Measurements from ENCODE around the gene SLC29A2. TPM values are rescaled to one million over a fixed set of nuclear protein-coding genes. Genes with fewer than 3 reads are reported as not detected.

The SLC29A2 gene
- total RNA-seq, 1 donor: under 0.01 TPM

DNA sequence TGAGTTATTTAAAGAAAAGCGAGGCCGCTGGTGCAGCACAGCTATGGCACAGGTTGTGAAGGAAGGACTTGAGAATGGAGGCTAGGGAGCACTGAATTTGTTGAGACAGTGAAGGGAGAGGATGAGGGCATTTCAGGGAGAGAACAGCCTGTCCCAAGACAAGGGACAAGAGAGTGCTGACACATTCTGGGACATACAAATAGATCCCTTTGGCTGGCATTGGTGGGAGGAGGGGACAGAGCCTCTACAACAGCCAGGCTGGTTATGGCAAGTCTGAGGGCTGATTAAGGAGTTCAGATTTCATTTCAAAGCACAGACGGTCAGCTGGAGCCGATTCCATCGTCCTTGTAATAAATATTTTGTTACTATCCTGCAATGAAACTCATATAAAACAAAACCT, 1.7 kb upstream of the SLC29A2 start:
- H4K20me1 ChIP-seq (ENCODE audit: insufficient read depth, low read length): no peaks in the 10 kb centered on the region
- TF ChIP-seq, protein P1, sequence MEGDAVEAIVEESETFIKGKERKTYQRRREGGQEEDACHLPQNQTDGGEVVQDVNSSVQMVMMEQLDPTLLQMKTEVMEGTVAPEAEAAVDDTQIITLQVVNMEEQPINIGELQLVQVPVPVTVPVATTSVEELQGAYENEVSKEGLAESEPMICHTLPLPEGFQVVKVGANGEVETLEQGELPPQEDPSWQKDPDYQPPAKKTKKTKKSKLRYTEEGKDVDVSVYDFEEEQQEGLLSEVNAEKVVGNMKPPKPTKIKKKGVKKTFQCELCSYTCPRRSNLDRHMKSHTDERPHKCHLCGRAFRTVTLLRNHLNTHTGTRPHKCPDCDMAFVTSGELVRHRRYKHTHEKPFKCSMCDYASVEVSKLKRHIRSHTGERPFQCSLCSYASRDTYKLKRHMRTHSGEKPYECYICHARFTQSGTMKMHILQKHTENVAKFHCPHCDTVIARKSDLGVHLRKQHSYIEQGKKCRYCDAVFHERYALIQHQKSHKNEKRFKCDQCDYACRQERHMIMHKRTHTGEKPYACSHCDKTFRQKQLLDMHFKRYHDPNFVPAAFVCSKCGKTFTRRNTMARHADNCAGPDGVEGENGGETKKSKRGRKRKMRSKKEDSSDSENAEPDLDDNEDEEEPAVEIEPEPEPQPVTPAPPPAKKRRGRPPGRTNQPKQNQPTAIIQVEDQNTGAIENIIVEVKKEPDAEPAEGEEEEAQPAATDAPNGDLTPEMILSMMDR (IDR thresholded peaks at IDR 0.05; ENCODE audit: extremely low read depth, low read depth, low read length): no peak
- H3K4me3 ChIP-seq (ENCODE audit: insufficient read depth, low read length): no peak overlapping the region
- H3K27me3 ChIP-seq (ENCODE audit: insufficient read depth, low read length): peaks cover 34% of the 10 kb centered on the region
- DNase-seq (ENCODE audit: insufficient read length, low spot score, missing footprints): no peak
- no peaks in the 10 kb centered on the region for H3K36me3 ChIP-seq (ENCODE audit: insufficient read depth, low read length)
- no peak overlapping the region for H3K27ac ChIP-seq (ENCODE audit: low read depth, low read length)
- no peak overlapping the region for H3K4me2 ChIP-seq (ENCODE audit: insufficient read depth, low read length)
- H3K79me2 ChIP-seq (ENCODE audit: insufficient read depth, low read length): no peaks in the 10 kb centered on the region
- H2AFZ ChIP-seq (ENCODE audit: low read length): no peak overlapping the region
- no peaks in the 10 kb centered on the region for H3K9me3 ChIP-seq (ENCODE audit: low read depth, low read length)
- H3K4me1 ChIP-seq (ENCODE audit: insufficient read depth, low read length): peaks cover 26% of the 10 kb centered on the region

DNA sequence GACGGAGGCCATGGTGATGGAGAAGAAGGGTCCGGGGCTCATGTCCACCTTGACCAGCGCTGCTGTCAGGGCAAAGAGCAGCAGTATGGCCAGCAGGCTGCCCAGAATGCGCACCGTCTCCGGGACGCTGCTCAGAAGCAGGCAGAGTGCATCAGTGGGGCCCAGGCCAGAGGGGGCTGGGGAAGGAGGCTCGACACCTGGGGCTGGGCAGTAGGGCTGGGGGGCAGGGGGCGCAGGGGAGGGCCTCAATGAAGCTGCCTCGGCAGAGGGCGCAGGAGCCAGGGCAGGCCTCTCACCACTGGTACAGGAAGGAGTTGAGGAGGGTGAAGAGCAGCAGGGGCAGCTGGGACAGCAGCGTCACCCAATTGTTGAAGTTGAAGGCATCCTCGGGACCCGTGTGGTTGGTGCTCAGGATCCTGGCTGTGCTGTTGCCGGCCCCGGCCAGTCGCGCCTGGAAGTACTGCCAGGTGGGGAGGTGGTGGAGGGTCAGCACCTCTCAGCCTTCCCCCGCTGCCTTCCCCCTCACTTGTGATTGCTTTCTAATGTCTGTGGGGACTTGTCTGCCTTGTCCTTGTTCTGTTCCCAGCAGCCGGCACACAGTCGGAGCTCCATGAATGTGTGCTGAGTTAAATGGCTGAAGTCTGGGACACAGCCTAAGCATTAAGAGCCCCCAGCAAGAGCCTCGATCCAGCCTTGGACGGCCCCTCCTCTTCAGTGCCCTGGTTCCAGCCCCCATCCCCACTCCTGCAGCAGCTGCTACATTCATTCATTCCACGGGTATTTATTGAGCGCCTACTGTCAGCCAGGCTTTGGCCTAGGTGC, 2.3 kb downstream of the SLC29A2 start:
- Histone ChIP-seq H4K20me1 (ENCODE audit: insufficient read depth, low read length) (no peaks in the 10 kb centered on the region), H3K79me2 (ENCODE audit: insufficient read depth, low read length) (no peaks in the 10 kb centered on the region), H3K4me3 (ENCODE audit: insufficient read depth, low read length) (no peak overlapping the region), H3K4me2 (ENCODE audit: insufficient read depth, low read length) (no peak overlapping the region), H3K9me3 (ENCODE audit: low read depth, low read length) (no peaks in the 10 kb centered on the region), H3K27ac (ENCODE audit: low read depth, low read length) (no peak overlapping the region), H3K27me3 (ENCODE audit: insufficient read depth, low read length) (peaks cover 33% of the 10 kb centered on the region), H2AFZ (ENCODE audit: low read length) (no peak overlapping the region), H3K4me1 (ENCODE audit: insufficient read depth, low read length) (peaks cover 26% of the 10 kb centered on the region), H3K36me3 (ENCODE audit: insufficient read depth, low read length) (no peaks in the 10 kb centered on the region)
- peak; percentile 70 for DNase-seq (ENCODE audit: insufficient read length, low spot score, missing footprints)
- TF ChIP-seq, protein P1 (IDR thresholded peaks at IDR 0.05; ENCODE audit: extremely low read depth, low read depth, low read length): no peak

DNA sequence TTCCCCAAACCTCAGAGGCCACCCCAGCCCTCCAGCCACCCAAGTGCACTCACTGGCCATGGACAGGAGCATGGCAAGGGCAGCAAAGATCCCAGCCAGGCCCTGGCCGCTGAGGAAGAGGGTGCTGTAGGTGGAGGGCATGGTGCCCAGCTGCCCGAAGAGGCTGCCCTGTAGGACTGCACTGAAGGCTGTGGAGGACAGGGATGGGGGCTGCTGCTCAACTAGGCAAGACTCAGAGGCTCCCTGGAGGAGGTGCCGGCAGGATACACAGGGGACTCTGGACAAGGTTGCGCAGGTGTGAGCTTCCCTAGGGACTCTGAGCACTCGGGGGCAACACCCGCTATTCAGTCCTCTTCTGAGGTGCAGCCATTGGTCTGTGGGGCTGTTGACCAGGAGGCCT, 3.1 kb downstream of the SLC29A2 start:
- Histone ChIP-seq H3K4me3 (ENCODE audit: insufficient read depth, low read length) (no peak overlapping the region), H4K20me1 (ENCODE audit: insufficient read depth, low read length) (no peaks in the 10 kb centered on the region), H3K36me3 (ENCODE audit: insufficient read depth, low read length) (no peaks in the 10 kb centered on the region), H2AFZ (ENCODE audit: low read length) (no peak overlapping the region), H3K27me3 (ENCODE audit: insufficient read depth, low read length) (peaks cover 25% of the 10 kb centered on the region), H3K4me2 (ENCODE audit: insufficient read depth, low read length) (no peak overlapping the region), H3K79me2 (ENCODE audit: insufficient read depth, low read length) (no peaks in the 10 kb centered on the region), H3K27ac (ENCODE audit: low read depth, low read length) (no peak overlapping the region), H3K9me3 (ENCODE audit: low read depth, low read length) (no peaks in the 10 kb centered on the region), H3K4me1 (ENCODE audit: insufficient read depth, low read length) (peaks cover 26% of the 10 kb centered on the region)
- no peak for DNase-seq (ENCODE audit: insufficient read length, low spot score, missing footprints)
- TF ChIP-seq, protein P1 (IDR thresholded peaks at IDR 0.05; ENCODE audit: extremely low read depth, low read depth, low read length): no peak

DNA sequence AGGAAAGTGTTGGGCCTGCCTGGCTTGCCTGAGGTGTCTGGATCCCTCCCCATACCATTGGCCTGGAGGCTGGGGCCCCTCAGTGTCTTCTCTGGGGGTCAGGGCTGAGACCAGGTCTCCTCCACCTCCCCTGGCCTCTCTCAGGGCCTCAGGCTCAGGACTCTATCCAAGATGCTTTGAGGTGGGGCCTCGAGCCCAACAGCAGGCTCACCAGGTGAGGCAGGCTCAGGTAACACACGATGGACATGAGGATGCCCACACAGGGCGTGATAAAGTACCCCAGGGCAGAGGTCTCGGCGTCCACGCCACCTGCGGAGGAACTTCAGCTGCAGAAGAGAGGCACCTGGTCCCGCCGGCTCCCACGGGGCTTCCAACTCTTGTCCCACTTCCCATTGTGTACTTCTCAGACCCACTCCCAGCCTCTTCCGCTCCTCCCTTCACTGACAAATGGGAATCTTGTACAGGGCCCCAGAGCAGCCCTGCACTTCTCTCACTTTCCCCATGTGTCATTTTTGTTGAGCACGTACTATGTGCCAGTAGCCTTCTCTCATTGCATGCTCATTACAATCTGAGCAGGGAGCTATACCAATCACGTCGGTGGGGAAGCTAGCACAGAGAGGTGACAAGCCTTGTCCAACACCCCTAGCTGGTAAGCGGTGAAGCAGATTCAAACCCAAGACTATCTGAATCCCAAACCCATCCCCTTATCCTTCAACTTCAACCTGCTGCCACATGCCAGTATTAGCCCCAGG, 3.8 kb downstream of the SLC29A2 start:
- H3K27me3 ChIP-seq (ENCODE audit: insufficient read depth, low read length): peaks cover 18% of the 10 kb centered on the region
- H2AFZ ChIP-seq (ENCODE audit: low read length): no peak overlapping the region
- H4K20me1 ChIP-seq (ENCODE audit: insufficient read depth, low read length): no peaks in the 10 kb centered on the region
- no peak overlapping the region for H3K4me2 ChIP-seq (ENCODE audit: insufficient read depth, low read length)
- no peaks in the 10 kb centered on the region for H3K36me3 ChIP-seq (ENCODE audit: insufficient read depth, low read length)
- no peak overlapping the region for H3K4me3 ChIP-seq (ENCODE audit: insufficient read depth, low read length)
- H3K4me1 ChIP-seq (ENCODE audit: insufficient read depth, low read length): peaks cover 26% of the 10 kb centered on the region
- DNase-seq (ENCODE audit: insufficient read length, low spot score, missing footprints): peak; percentile 76
- H3K27ac ChIP-seq (ENCODE audit: low read depth, low read length): no peak overlapping the region
- TF ChIP-seq, protein P1 (IDR thresholded peaks at IDR 0.05; ENCODE audit: extremely low read depth, low read depth, low read length): no peak
- H3K79me2 ChIP-seq (ENCODE audit: insufficient read depth, low read length): no peaks in the 10 kb centered on the region
- H3K9me3 ChIP-seq (ENCODE audit: low read depth, low read length): no peaks in the 10 kb centered on the region
